PC-3 (cell line): ENCODE results near the gene HCCS. TPM values are rescaled to one million over a fixed set of nuclear protein-coding genes. Genes with fewer than 3 reads are reported as not detected.
"Not testable (repeated sequence)": the region's sequence is repeated elsewhere in the genome, so short reads cannot be mapped to it uniquely, and the experiment has no call there.

Experiments used
- ATAC-seq: fragments of 200-7000 bp; cut with Tn5 transposase; 2 replicates; pipeline ENCODE4 v1.9.1; 2020; ENCODE audit warnings: mild to moderate bottlenecking, moderate library complexity
- BruUV-seq: library from RNA; stranded (reverse); fragments of 400-500 nt; replicated peaks from 2 replicates; lab custom pipeline; 2021; lab: Mats Ljungman, UMichigan
- CTCF ChIA-PET: fragments of 300-600 bp; sonication (Branson Sonifier 250); formaldehyde crosslinking; loops from one replicate; lab custom pipeline; 2022; ENCODE audit warnings: antibody characterized with exemption; lab: Charles Lee
- POLR2A ChIA-PET: fragments of 300-600 bp; sonication (Branson Sonifier 250); formaldehyde crosslinking; loops from one replicate; lab custom pipeline; 2022; ENCODE audit warnings: antibody characterized with exemption; ENCODE audit not compliant: unreplicated experiment; lab: Charles Lee
- DNase-seq: peaks from one replicate; pipeline ENCODE4 v3.0.0-alpha.2; 2015
- H2AFZ ChIP-seq: fragments of 300-600 bp; sonication (generic); 2 replicates; pipeline ENCODE4 v1.6.0; 2016; ENCODE audit warnings: antibody characterized with exemption, low read length
- H3F3A ChIP-seq: fragments of 300-600 bp; sonication (generic); one replicate; pipeline ENCODE4 v1.6.0; 2017; ENCODE audit warnings: antibody characterized with exemption, low read length, control low read depth, mild to moderate bottlenecking; ENCODE audit not compliant: unreplicated experiment
- H3K27ac ChIP-seq: fragments of 300-600 bp; sonication (generic); 2 replicates; pipeline ENCODE4 v1.5.1; 2016; ENCODE audit warnings: mild to moderate bottlenecking, low read length
- H3K27me3 ChIP-seq: fragments of 300-600 bp; sonication (generic); 2 replicates; pipeline ENCODE4 v1.6.1; 2016; ENCODE audit warnings: low read length, mixed read lengths
- H3K36me3 ChIP-seq: fragments of 300-600 bp; sonication (generic); 2 replicates; pipeline ENCODE4 v1.6.1; 2016; ENCODE audit warnings: low read depth, mixed run types, low read length, mixed read lengths
- H3K4me1 ChIP-seq: fragments of 300-600 bp; sonication (generic); 2 replicates; pipeline ENCODE4 v1.5.1; 2016; ENCODE audit warnings: low read length; ENCODE audit not compliant: insufficient read depth
- H3K4me2 ChIP-seq: fragments of 300-600 bp; sonication (generic); 2 replicates; pipeline ENCODE4 v1.6.0; 2016; ENCODE audit warnings: low read length
- H3K4me3 ChIP-seq: fragments of 300-600 bp; sonication (generic); 2 replicates; pipeline ENCODE4 v1.5.1; 2016; ENCODE audit warnings: mild to moderate bottlenecking, low read length, mixed read lengths
- H3K79me2 ChIP-seq: fragments of 300-600 bp; sonication (generic); 2 replicates; pipeline ENCODE4 v1.6.1; 2017; ENCODE audit warnings: low read length, mixed read lengths
- H3K9ac ChIP-seq: fragments of 300-600 bp; sonication (generic); 2 replicates; pipeline ENCODE4 v1.6.0; 2016; ENCODE audit warnings: mild to moderate bottlenecking, low read length
- H3K9me2 ChIP-seq: fragments of 300-600 bp; sonication (generic); replicated peaks from 2 replicates; pipeline ENCODE4 v1.6.1; 2016; ENCODE audit warnings: mixed run types, low read length, mixed read lengths
- H3K9me3 ChIP-seq: fragments of 300-600 bp; sonication (generic); 2 replicates; pipeline ENCODE4 v1.6.1; 2016; ENCODE audit warnings: low read length, mixed read lengths
- H4K20me1 ChIP-seq: fragments of 300-600 bp; sonication (generic); 2 replicates; pipeline ENCODE4 v1.6.1; 2016; ENCODE audit warnings: low read length, mixed read lengths
- EZH2 ChIP-seq: fragments of 300-600 bp; sonication (generic); IDR thresholded peaks from one replicate; pipeline ENCODE4 v1.6.1; 2017; ENCODE audit warnings: antibody characterized with exemption, mild to moderate bottlenecking, low read length; ENCODE audit not compliant: unreplicated experiment
- EZH2phosphoT487 ChIP-seq: fragments of 300-600 bp; sonication (generic); IDR thresholded peaks from 2 replicates; pipeline ENCODE4 v1.6.1; 2018; ENCODE audit warnings: mild to moderate bottlenecking, antibody characterized with exemption, low read length, borderline replicate concordance
- intact Hi-C: fragments of 100-400 bp; cut with micrococcal nuclease; formaldehyde crosslinking; loops from 2 replicates; pipeline ENCODE4 v1.9.0; 2023
- total RNA-seq: library from RNA; depleted of rRNA; stranded (reverse); fragments of >200 nt; gene quantifications from 2 replicates; pipeline ENCODE4 v1.2.3, GENCODE V29; 2014
- TF ChIP-seq, protein P1 (sequence below): fragments of 300-600 bp; sonication (generic); conservative IDR thresholded peaks from 2 replicates; pipeline ENCODE4 v1.5.1; 2017; ENCODE audit warnings: antibody characterized with exemption, low read depth, mild to moderate bottlenecking, low read length

The HCCS gene
- total RNA-seq, 1 experiment from 2014 or later = 54.4 TPM

DNA sequence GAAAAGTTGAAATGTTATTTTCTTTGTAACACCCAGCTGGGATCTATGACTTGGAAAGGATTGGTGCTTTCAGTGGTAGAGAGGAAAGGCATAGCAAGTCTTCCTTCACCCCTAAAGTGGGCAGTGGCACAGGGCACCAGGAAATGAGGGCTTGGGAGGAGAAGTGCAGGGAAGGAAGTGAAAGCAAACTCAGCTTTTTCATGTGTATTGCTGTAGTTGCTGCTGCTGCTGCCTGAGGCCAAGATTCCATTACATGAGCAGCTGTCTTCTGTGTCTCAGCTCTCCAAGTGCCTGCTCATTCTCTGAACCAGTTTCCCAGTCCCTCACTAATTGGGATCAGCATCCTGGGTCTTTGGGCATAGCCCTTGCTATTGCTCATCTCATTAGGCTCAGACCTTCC lies 2.6 kb downstream of the HCCS start:
- Histone ChIP-seq H2AFZ (no peak overlapping the region), H3K4me2 (peak overlapping the region; percentile 93; the same call in 1 of the 2 replicates), H3K27me3 (no peaks in the 10 kb centered on the region), H3K9ac (no peak overlapping the region), H3K79me2 (peaks cover 50% of the 10 kb centered on the region), H3K9me3 (no peaks in the 10 kb centered on the region), H3K4me1 (peaks cover 17% of the 10 kb centered on the region), H3F3A (no peaks in the 10 kb centered on the region), H3K4me3 (no peak overlapping the region), H3K9me2 (no peaks in the 10 kb centered on the region), H4K20me1 (no peaks in the 10 kb centered on the region), H3K36me3 (peaks cover 49% of the 10 kb centered on the region), H3K27ac (no peak overlapping the region)
- TF ChIP-seq EZH2phosphoT487 (no peak), EZH2 (no peak)
- TF ChIP-seq, protein P1, sequence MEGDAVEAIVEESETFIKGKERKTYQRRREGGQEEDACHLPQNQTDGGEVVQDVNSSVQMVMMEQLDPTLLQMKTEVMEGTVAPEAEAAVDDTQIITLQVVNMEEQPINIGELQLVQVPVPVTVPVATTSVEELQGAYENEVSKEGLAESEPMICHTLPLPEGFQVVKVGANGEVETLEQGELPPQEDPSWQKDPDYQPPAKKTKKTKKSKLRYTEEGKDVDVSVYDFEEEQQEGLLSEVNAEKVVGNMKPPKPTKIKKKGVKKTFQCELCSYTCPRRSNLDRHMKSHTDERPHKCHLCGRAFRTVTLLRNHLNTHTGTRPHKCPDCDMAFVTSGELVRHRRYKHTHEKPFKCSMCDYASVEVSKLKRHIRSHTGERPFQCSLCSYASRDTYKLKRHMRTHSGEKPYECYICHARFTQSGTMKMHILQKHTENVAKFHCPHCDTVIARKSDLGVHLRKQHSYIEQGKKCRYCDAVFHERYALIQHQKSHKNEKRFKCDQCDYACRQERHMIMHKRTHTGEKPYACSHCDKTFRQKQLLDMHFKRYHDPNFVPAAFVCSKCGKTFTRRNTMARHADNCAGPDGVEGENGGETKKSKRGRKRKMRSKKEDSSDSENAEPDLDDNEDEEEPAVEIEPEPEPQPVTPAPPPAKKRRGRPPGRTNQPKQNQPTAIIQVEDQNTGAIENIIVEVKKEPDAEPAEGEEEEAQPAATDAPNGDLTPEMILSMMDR = no peak
- ATAC-seq (no peak), DNase-seq (no peak)
- no TSS peak for BruUV-seq
- POLR2A ChIA-PET = no interaction called here
- intact Hi-C loops = no loop called here
- CTCF ChIA-PET = no interaction called here

DNA sequence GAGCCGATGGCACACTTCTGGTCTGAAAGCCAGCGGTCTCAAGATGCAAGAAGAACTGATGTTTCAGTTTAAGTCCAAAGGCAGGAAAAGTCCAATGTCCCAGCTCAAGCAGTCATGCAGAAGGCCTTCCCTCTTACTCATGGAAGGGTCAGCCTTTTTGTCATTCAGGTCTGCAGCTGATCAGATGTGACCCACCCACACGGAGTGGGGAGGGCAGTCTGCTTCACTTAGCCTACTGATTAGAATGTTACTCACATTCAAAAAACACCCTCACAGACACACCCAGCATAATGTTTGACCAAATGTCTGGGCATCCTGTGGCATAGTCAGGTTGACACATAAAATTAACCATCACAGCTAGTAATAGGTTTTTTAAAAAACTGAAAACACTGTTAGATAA lies 6.6 kb downstream of the HCCS start:
- H4K20me1 ChIP-seq = no peaks in the 10 kb centered on the region
- no peaks in the 10 kb centered on the region for H3K9me2 ChIP-seq
- peaks cover 88% of the 10 kb centered on the region for H3K36me3 ChIP-seq
- ATAC-seq (no peak), DNase-seq (no peak)
- TF ChIP-seq EZH2phosphoT487 (no peak), EZH2 (no peak)
- TF ChIP-seq, protein P1 = no peak
- CTCF ChIA-PET = no interaction called here
- H2AFZ ChIP-seq = no peak overlapping the region
- no peaks in the 10 kb centered on the region for H3F3A ChIP-seq
- intact Hi-C loops = no loop called here
- POLR2A ChIA-PET = no interaction called here
- BruUV-seq = no TSS peak
- H3K4me3 ChIP-seq = no peak overlapping the region
- H3K27ac ChIP-seq = no peak overlapping the region
- no peak overlapping the region for H3K4me2 ChIP-seq
- no peak overlapping the region for H3K9ac ChIP-seq
- H3K9me3 ChIP-seq = no peaks in the 10 kb centered on the region
- no peaks in the 10 kb centered on the region for H3K27me3 ChIP-seq
- H3K79me2 ChIP-seq = peaks cover 22% of the 10 kb centered on the region
- peaks cover 7% of the 10 kb centered on the region for H3K4me1 ChIP-seq

DNA sequence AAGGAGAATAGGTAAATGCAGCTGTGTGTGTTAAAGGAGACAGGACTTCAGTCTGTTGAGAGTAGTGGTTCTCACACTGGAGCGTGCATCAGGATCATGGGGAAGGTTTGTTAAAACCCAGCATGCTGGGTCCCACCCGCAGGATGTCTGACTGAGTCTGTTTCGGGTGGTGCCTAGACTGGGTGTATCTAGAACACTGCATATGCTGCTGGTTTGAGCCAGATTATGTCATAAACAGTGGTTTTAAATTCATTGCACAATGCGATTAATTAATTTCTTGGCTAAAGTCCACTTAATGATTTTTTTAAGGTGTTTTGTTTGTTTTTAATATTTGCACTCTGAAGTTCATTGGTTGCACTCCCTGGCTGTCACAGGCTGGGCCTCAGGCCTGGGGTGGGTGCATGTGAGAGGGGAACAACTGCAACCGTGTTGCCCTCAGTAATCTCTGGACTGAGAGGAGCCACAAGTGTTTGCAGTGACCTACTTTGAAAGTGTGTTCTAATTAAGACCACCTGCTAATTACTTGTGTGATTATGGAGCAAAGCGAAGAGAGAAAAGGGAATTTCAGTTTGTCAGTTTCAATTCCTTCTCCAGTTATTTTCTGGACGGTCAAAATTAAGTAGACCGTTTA lies 8.3 kb downstream of the HCCS start:
- intact Hi-C loops = no loop called here
- H3K9me3 ChIP-seq = no peaks in the 10 kb centered on the region
- H3K4me1 ChIP-seq = no peaks in the 10 kb centered on the region
- H3K79me2 ChIP-seq = peaks cover 6% of the 10 kb centered on the region
- CTCF ChIA-PET = no interaction called here
- no peak overlapping the region for H2AFZ ChIP-seq
- DNase-seq = no peak
- H4K20me1 ChIP-seq = no peaks in the 10 kb centered on the region
- no peak overlapping the region for H3K27ac ChIP-seq
- TF ChIP-seq EZH2phosphoT487 = no peak
- TF ChIP-seq, protein P1 = no peak
- TF ChIP-seq EZH2 = no peak
- no peaks in the 10 kb centered on the region for H3K27me3 ChIP-seq
- H3K9me2 ChIP-seq = no peaks in the 10 kb centered on the region
- H3F3A ChIP-seq = no peaks in the 10 kb centered on the region
- POLR2A ChIA-PET = no interaction called here
- H3K4me3 ChIP-seq = no peak overlapping the region
- BruUV-seq = no TSS peak
- no peak for ATAC-seq
- no peak overlapping the region for H3K9ac ChIP-seq
- H3K36me3 ChIP-seq = peaks cover 78% of the 10 kb centered on the region
- no peak overlapping the region for H3K4me2 ChIP-seq

DNA sequence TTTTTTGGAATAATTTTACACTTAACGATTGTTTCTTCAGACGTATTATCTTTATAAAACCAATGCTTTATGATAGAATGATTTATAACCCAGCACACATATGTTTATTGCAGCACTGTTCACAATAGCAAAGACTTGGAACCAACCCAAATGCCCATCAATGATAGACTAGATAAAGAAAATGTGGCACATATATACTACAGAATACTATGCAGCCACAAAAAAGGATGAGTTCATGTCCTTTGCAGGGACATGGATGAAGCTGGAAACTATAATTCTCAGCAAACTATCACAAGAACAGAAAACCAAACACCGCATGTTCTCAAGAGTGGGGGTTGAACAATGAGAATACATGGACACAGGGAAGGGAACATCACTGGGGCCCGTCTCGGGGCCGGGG lies 12.0 kb downstream of the HCCS start:
- H3K4me1 ChIP-seq, POLR2A ChIA-PET, H3K79me2 ChIP-seq, H2AFZ ChIP-seq, H3K4me3 ChIP-seq, H3K9me2 ChIP-seq, H3K9me3 ChIP-seq, DNase-seq, ATAC-seq, H3F3A ChIP-seq, H3K27ac ChIP-seq, intact Hi-C loops, BruUV-seq, H3K4me2 ChIP-seq, H3K9ac ChIP-seq, H3K27me3 ChIP-seq, CTCF ChIA-PET, H4K20me1 ChIP-seq: not testable (repeated sequence)
- H3K36me3 ChIP-seq = peaks cover 42% of the 10 kb centered on the region
